ENCODE data around the gene CCDC7. TPM values are rescaled to one million over a fixed set of nuclear protein-coding genes. Genes with fewer than 3 reads are reported as not detected.
"Not testable (repeated sequence)": the region's sequence is repeated elsewhere in the genome, so short reads cannot be mapped to it uniquely, and the experiment has no call there.

The CCDC7 gene
- total RNA-seq, 4 donors from 2014 or later: 34.1 to 114 (median 93.6) TPM

DNA sequence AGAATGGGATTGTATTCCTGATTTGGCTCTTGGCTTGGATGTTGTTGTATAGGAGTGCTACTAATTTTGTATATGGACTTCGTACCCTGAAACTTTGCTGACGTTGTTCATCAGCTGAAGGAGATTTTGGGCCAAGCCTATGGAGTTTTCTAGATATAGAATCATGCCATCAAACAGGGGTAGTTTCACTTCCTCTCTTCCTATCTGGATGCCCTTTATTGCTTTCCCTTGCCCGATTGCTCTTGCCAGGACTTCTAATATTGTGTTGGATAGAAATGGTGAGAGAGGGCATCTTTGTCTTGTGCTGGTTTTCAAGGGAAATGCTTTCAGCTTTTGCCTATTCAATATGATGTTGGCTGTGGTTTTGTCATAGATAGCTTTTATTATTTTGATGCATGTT lies 92.3 kb downstream of the CCDC7 start:
- Histone ChIP-seq H3K27ac (no peak overlapping the region), H3K4me1 (no peaks in the 10 kb centered on the region), H3K9me3 (peaks cover 0 to 5% of the 10 kb centered on the region in 2 donors), H3K27me3 (no peaks in the 10 kb centered on the region), H3K36me3 (no peaks in the 10 kb centered on the region), H3K4me3 (no peak overlapping the region)
- DNase-seq: no peak
- intact Hi-C loops (cut with DNase I; ENCODE audit: low total_unique reads): no loop called here
- no peak for TF ChIP-seq POLR2A (IDR thresholded peaks at IDR 0.05)
- TF ChIP-seq CTCF (IDR thresholded peaks at IDR 0.05): no peak

GRCh38 chr10:32540691-32541470 lies 94.9 kb downstream of the CCDC7 start:
- no peak for TF ChIP-seq CTCF (IDR thresholded peaks at IDR 0.05)
- no peak for TF ChIP-seq POLR2A (IDR thresholded peaks at IDR 0.05)
- Histone ChIP-seq H3K4me3 (no peak overlapping the region), H3K27ac (no peak overlapping the region), H3K36me3 (no peaks in the 10 kb centered on the region), H3K9me3 (peaks cover 0 to 5% of the 10 kb centered on the region in 2 donors), H3K4me1 (no peaks in the 10 kb centered on the region), H3K27me3 (no peaks in the 10 kb centered on the region)
- intact Hi-C loops (cut with DNase I; ENCODE audit: low total_unique reads): no loop called here
- no peak for DNase-seq

DNA sequence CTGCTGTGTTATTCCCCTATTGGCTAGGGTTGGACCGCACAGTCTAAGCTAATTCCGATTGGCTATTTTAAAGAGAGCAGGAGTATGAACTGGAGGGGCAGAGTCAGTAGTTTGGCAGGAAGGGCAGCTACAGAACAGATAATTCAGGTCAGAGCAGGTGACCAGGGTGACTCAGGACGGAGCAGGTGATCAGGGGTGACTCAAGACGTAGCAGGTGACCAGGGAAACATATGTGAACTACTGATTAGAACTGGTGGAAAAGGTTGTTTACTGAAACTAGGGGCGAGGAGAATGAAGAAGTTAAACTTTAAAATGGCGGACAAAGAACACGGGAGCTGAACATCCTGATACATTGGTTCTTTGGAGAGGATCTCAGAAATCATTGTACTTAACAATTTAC lies 102.3 kb downstream of the CCDC7 start:
- intact Hi-C loops (cut with DNase I; ENCODE audit: low total_unique reads): no loop called here
- no peaks in the 10 kb centered on the region for H3K27me3 ChIP-seq
- no peak overlapping the region for H3K27ac ChIP-seq
- H3K4me3 ChIP-seq: no peak overlapping the region
- TF ChIP-seq CTCF (IDR thresholded peaks at IDR 0.05) (no peak), POLR2A (IDR thresholded peaks at IDR 0.05) (no peak)
- no peaks in the 10 kb centered on the region for H3K4me1 ChIP-seq
- H3K36me3 ChIP-seq: no peaks in the 10 kb centered on the region
- no peaks in the 10 kb centered on the region for H3K9me3 ChIP-seq
- no peak for DNase-seq

DNA sequence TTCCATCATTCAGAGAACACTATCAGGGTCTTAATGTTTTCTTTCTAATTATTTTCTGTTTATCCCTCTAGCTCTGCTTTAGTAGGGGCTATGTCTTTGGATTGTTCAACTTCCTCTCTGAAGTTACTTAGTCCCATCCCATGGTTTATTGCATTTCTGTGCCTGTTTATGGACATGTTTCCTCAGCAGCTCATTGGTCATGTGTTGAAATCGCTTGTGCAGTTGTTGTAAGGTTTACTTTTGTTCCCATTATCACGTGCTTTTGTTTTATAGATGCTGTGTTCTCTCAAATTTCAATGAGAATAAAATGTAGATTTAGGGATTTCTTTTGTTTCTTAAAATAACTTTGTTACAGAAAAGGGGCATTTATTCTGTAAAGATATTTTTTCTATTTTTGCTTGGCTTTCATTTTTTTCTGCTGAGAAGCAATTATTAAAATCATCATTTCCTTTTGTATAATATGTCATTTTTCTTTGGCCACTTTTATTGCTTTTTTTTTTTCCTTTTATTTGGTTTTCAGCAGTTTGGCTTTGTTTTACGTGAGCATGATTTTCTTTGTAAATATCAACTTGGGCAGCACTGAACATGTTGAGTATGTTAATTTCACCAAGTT lies 110.9 kb downstream of the CCDC7 start:
- no peak for TF ChIP-seq POLR2A (IDR thresholded peaks at IDR 0.05)
- no peak for TF ChIP-seq CTCF (IDR thresholded peaks at IDR 0.05)
- Histone ChIP-seq H3K4me1 (no peaks in the 10 kb centered on the region), H3K36me3 (no peaks in the 10 kb centered on the region), H3K27ac (no peak overlapping the region), H3K27me3 (no peaks in the 10 kb centered on the region), H3K4me3 (no peak overlapping the region), H3K9me3 (no peaks in the 10 kb centered on the region)
- intact Hi-C loops (cut with DNase I; ENCODE audit: low total_unique reads): no loop called here
- no peak for DNase-seq

- H3K9me3 ChIP-seq; H3K27ac ChIP-seq; intact Hi-C loops (cut with DNase I; ENCODE audit: low total_unique reads); H3K4me1 ChIP-seq; H3K4me3 ChIP-seq; DNase-seq; H3K27me3 ChIP-seq; H3K36me3 ChIP-seq: not testable (repeated sequence)
Observed at GRCh38 chr10:32562695-32563094, 116.8 kb downstream of the CCDC7 start.
